ENCODE results near the gene TNFRSF25.

The TNFRSF25 gene

GRCh38 chr1:6474815-6475282 lies 8.9 kb upstream of the TNFRSF25 start:
- Mint-ChIP-seq H3K4me1 (peaks cover 41% of the 10 kb centered on the region), H3K36me3 (ENCODE audit: low read depth) (peaks cover 17% of the 10 kb centered on the region), H3K4me3 (no peak overlapping the region), H3K27ac (no peak overlapping the region), H3K9me3 (no peaks in the 10 kb centered on the region), H3K27me3 (ENCODE audit: low read depth, poor library complexity) (peaks cover 10% of the 10 kb centered on the region)
- TF ChIP-seq CTCF (IDR thresholded peaks at IDR 0.05), result no peak
- DNase-seq, result no peak

GRCh38 chr1:6473974-6474814 lies 8.2 kb upstream of the TNFRSF25 start:
- Mint-ChIP-seq H3K4me1 (peaks cover 41% of the 10 kb centered on the region), H3K4me3 (no peak overlapping the region)
- TF ChIP-seq CTCF (IDR thresholded peaks at IDR 0.05), result no peak

GRCh38 chr1:6473156-6473555 lies 7.2 kb upstream of the TNFRSF25 start:
- no peak for DNase-seq
- H3K27me3 Mint-ChIP-seq (ENCODE audit: low read depth, poor library complexity), result peaks cover 11% of the 10 kb centered on the region
- no peak for TF ChIP-seq CTCF (IDR thresholded peaks at IDR 0.05)
- H3K4me1 Mint-ChIP-seq, result peaks cover 31% of the 10 kb centered on the region
- no peak overlapping the region for H3K27ac Mint-ChIP-seq
- peaks cover 17% of the 10 kb centered on the region for H3K36me3 Mint-ChIP-seq (ENCODE audit: low read depth)
- no peak overlapping the region for H3K4me3 Mint-ChIP-seq
- no peaks in the 10 kb centered on the region for H3K9me3 Mint-ChIP-seq

More at GRCh38 chr1:6473974-6474814, 8.2 kb upstream of the TNFRSF25 start:
- no peak overlapping the region for H3K27ac Mint-ChIP-seq
- H3K9me3 Mint-ChIP-seq, result no peaks in the 10 kb centered on the region
- peaks cover 10% of the 10 kb centered on the region for H3K27me3 Mint-ChIP-seq (ENCODE audit: low read depth, poor library complexity)
- H3K36me3 Mint-ChIP-seq (ENCODE audit: low read depth), result peaks cover 18% of the 10 kb centered on the region
- DNase-seq, result no peak

- no peak overlapping the region for H3K4me3 Mint-ChIP-seq
- peaks cover 23% of the 10 kb centered on the region for H3K4me1 Mint-ChIP-seq
- DNase-seq, result no peak
- peaks cover 17% of the 10 kb centered on the region for H3K36me3 Mint-ChIP-seq (ENCODE audit: low read depth)
- H3K27me3 Mint-ChIP-seq (ENCODE audit: low read depth, poor library complexity), result peaks cover 16% of the 10 kb centered on the region
- H3K9me3 Mint-ChIP-seq, result no peaks in the 10 kb centered on the region
- H3K27ac Mint-ChIP-seq, result no peak overlapping the region
- no peak for TF ChIP-seq CTCF (IDR thresholded peaks at IDR 0.05)
Measured at GRCh38 chr1:6472391-6472790, 6.4 kb upstream of the TNFRSF25 start.

- Mint-ChIP-seq H3K4me1 (peaks cover 19% of the 10 kb centered on the region), H3K4me3 (no peak overlapping the region), H3K9me3 (no peaks in the 10 kb centered on the region), H3K27ac (no peak overlapping the region), H3K36me3 (ENCODE audit: low read depth) (peaks cover 17% of the 10 kb centered on the region), H3K27me3 (ENCODE audit: low read depth, poor library complexity) (peaks cover 20% of the 10 kb centered on the region)
- TF ChIP-seq CTCF (IDR thresholded peaks at IDR 0.05), result no peak
- no peak for DNase-seq
Measured at GRCh38 chr1:6471970-6472368, 6.0 kb upstream of the TNFRSF25 start.

Data from nephron progenitor cell (in vitro differentiated cells).